ENCODE measurements around the gene OOEP.

OOEP gene

GRCh38 chr6:73364121-73364520 lies 5.6 kb downstream of the OOEP start:
- no peak for DNase-seq

GRCh38 chr6:73363537-73363875 lies 6.2 kb downstream of the OOEP start:
- DNase-seq, result no peak

GRCh38 chr6:73362869-73363536 lies 6.7 kb downstream of the OOEP start:
- DNase-seq, result no peak

- DNase-seq, result no peak
Observed at GRCh38 chr6:73362358-73362757, 7.3 kb downstream of the OOEP start, which contains the start of gene KHDC3L. Gene KHDC3L (plus strand): TSS chr6:73362658. CDS start chr6:73362730, 72 bp downstream.

- no peak for DNase-seq
Observed at GRCh38 chr6:73353636-73354593, 15.8 kb downstream of the OOEP start, which contains the start of gene DPPA5. Gene DPPA5 (minus strand): TSS chr6:73354276. CDS start chr6:73354225, 51 bp downstream.

DNA sequence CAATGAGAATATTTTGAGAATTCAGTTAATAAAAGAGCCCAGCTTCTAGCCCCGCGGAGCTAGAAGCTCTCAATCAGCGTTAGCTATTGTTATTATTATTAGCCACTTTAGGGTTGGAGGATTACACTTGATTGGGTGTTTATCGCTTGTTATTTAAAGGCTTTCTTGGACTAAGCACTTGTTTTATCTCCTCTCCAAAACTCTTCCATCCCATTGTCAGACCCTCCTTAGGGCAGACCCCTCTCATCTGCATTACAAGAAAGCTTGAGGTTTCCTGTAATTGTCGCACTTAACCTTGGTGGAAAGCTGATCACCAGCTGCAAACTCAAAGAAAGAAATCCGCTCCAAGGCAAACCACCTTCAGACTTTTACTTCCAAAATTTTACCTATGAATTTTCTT lies 20.4 kb downstream of the OOEP start:
- no peak for DNase-seq

DNA sequence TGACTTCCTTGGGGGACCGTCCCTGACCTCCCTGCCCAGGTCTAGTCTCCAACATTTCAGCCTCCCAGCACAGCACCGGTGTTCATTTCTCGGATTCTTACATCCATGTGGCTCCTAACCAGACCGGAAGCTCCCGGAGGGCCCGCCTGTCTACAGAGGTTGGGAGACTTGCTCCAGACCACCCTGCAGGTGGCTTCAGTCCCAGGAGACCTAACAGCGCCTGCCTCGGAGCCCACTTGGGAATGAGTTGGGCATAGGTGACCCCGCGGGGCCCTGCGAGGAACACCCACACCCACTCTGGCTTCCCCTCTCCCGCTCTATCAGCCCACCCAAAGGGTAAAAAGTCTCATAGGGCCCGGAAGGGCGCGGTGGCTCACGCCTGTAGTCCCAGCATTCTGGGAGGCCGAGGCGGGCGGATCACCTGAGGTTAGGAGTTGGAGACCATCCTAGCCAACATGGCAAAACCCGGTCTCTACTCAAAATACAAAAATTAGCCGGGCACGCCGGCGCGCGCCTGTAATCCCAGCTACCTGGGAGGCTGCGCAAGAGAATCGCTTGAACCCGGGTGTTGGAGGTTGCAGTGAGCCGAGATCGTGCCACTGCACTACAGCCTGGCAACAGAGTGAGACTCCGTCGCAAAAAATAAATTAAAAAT lies 21.0 kb downstream of the OOEP start:
- no peak for DNase-seq

- no peak for DNase-seq
Observed at GRCh38 chr6:73343164-73343563, 26.5 kb downstream of the OOEP start.

DNA sequence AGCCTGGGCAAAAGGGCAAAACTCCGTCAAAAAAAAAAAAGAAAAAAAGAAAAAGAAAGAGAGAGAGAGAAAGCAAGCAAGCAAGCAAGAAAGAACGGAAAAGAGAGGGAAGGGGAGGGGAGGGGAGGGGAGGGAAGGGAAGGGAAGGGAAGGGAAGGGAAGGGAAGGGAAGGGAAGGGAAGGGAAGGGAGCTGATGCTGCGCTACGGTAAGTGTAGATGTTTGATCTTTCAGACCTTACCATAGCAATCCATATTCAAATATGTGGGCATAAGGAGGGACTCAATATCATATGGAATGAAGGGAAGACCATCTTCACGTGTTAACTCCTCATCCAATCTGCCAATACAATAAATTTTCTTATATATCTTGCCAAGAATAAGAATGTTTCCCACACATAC lies 27.5 kb downstream of the OOEP start:
- DNase-seq, result no peak

- no peak for DNase-seq
Observed at GRCh38 chr6:73341335-73341734, 28.4 kb downstream of the OOEP start.

DNA sequence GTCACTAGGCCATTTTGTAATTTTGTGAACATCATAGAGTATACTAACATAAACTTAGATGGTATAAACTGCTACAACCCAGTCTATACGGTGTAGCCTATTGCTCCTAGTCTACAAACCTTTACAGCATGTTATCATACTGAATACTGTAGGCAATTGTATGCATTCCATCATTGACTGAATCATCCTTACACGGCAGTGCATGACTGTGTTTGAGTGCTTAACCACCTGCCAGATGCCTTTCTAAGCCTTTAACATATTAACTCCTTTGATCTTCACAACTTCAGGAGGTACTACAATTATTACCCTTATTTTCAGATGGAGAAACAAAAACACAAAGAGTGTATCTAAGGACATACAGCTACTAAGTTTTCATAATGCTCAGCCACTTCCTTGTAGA lies 29.6 kb downstream of the OOEP start:
- DNase-seq, result no peak

DNA sequence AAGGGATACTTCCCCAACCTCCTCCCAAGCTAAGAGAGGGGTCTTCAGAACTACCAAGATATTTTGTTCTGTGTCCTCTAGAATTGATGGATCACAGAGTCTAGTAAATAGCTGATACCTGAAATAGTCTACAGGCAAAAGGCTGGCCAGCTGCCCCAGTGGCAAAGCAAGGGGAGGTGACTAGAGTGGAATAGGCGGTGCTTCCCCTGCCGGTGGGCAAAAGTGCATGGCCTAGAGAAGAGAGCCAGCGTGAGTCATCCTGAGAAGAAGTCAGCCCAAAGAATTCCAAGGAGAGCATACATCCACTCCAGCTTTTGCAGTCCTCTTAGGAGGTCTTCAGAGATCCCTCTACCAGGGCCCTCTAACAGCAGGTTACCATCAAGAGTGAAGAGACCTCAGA lies 30.4 kb downstream of the OOEP start:
- DNase-seq, result no peak

GRCh38 chr6:73329201-73329600 lies 40.5 kb downstream of the OOEP start:
- no peak for DNase-seq

DNA sequence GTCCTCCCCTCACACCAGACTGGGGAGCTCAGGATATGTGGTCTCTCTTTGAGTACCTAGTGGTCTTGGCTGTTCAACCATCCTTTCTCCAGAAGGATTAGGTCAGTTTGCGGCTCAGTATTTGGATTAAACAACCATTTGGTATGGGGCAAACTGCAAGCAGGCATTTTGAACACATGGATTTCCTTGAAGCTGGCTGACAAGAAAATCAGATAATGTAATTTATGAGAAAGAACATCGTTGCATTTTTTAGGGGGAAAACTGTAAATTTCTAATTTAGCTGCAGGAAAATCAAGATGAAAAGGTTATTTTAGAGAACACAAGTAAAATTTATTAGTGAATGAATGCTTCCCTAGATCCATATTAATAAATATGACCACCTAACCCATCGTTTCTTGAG lies 40.9 kb downstream of the OOEP start:
- no peak for DNase-seq

DNA sequence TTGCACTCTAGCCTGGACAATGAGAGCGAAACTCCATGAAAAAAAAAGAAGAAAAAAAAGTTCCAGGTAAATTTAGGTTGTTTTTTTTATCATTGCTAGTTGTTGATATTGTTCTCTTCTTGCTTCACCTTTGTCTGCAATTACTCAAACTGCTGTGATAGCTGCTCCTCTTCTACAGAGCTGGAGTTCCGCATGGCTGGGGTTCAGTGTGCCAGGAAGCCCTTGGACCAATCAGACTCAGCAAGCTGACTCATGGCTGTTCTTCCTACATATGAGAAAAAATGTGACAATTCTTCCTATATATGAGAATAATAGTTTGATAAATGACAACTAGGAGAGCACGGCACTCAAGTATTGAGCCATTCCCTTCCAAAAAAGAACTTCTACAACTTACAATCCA lies 44.0 kb downstream of the OOEP start:
- no peak for DNase-seq

- no peak for DNase-seq
Observed at GRCh38 chr6:73323323-73323722, 46.4 kb downstream of the OOEP start.
